Measurements from ENCODE around the gene CHST15. TPM values are rescaled to one million over a fixed set of nuclear protein-coding genes. Genes with fewer than 3 reads are reported as not detected.

Gene CHST15
- total and polyA plus RNA-seq, 3 donors from 2014 or later: 9.3 to 12.8 (median 11.5) TPM

DNA sequence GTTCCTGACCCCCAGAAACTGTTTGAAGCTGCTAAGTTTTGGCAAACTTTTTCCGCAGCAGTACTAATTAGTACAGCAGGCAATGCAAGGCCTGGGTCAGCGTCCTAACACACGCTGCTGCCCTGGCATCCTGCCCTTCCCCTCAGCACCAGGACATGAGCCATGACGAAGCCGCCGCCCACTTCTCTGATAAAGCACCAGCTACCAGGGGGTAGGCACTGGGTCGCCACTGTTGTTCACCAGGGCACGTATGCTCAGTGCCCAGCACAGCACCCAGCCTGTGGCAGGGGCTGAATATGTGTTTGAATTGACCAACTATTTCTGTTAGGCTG is 59.5 kb downstream of the CHST15 start:
- WGBS, 2 donors: 40 to 53% methylated on average over 1 to 8 of the region's 8 CpGs
- no peaks in the 10 kb centered on the region for H3K27me3 ChIP-seq
- TF ChIP-seq, protein P1, sequence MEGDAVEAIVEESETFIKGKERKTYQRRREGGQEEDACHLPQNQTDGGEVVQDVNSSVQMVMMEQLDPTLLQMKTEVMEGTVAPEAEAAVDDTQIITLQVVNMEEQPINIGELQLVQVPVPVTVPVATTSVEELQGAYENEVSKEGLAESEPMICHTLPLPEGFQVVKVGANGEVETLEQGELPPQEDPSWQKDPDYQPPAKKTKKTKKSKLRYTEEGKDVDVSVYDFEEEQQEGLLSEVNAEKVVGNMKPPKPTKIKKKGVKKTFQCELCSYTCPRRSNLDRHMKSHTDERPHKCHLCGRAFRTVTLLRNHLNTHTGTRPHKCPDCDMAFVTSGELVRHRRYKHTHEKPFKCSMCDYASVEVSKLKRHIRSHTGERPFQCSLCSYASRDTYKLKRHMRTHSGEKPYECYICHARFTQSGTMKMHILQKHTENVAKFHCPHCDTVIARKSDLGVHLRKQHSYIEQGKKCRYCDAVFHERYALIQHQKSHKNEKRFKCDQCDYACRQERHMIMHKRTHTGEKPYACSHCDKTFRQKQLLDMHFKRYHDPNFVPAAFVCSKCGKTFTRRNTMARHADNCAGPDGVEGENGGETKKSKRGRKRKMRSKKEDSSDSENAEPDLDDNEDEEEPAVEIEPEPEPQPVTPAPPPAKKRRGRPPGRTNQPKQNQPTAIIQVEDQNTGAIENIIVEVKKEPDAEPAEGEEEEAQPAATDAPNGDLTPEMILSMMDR (IDR thresholded peaks at IDR 0.05): no peak
- no peak for TF ChIP-seq POLR2A (IDR thresholded peaks at IDR 0.05)
- H3K9me3 ChIP-seq: no peaks in the 10 kb centered on the region
- intact Hi-C loops (cut with DNase I; ENCODE audit: low total_unique reads): no loop called here
- peaks cover 15% of the 10 kb centered on the region for H3K4me1 ChIP-seq
- peak; percentile 45 for DNase-seq
- H3K27ac ChIP-seq: no peak overlapping the region
- H3K36me3 ChIP-seq (ENCODE audit: low read depth, missing control alignments): no peaks in the 10 kb centered on the region
- no peak overlapping the region for H3K4me3 ChIP-seq

DNA sequence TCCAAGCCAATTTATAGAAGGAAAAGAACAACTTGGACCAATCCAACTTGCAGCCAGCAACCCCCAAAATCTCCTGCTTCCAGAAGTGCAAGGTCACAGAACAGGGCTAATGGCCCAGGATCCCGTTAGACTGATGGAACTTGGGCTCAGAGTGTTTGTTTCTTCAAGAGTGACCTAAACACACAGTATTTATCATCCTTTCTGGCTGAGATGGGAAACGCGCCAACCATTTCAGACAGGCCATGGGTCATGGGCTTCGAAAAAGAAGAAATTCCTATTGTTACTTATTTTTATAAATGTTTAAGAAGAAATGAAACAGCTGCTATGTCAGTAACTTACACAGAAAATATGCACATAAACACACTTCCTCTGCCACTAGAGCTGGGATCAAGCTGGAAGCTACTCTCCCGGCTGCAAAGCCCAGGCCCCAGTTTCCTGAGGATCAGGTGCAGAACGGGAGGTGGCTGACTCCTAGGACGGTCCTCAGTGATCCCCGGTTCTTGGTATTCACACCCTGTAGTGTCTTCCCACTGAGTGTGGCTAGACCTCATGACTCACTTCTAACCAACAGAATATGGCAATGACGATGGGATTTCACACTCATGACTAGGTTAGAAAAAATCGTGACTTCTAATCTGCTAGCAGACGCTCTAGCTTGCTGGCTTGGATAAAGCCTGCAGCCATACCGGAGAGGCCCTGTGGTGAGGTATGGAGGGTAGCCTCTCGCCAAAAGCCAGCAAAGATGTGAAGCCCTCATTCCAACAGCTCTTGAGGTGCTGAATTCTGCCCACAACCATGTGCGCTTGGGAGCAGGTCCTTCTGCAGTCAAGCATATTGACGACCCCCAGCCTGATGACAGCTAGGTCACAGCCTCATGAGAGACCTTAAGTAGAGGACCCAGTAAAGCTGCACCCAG is 60.2 kb downstream of the CHST15 start:
- Histone ChIP-seq H3K27me3 (no peaks in the 10 kb centered on the region), H3K9me3 (no peaks in the 10 kb centered on the region), H3K27ac (no peak overlapping the region), H3K4me1 (peaks cover 15% of the 10 kb centered on the region), H3K36me3 (ENCODE audit: low read depth, missing control alignments) (no peaks in the 10 kb centered on the region), H3K4me3 (no peak overlapping the region)
- DNase-seq: peak; percentile 56
- intact Hi-C loops (cut with DNase I; ENCODE audit: low total_unique reads): no loop called here
- no peak for TF ChIP-seq POLR2A (IDR thresholded peaks at IDR 0.05)
- TF ChIP-seq, protein P1 (IDR thresholded peaks at IDR 0.05): no peak
- 53 to 54% methylated on average over 10 to 15 of the region's 15 CpGs for WGBS, 2 donors

DNA sequence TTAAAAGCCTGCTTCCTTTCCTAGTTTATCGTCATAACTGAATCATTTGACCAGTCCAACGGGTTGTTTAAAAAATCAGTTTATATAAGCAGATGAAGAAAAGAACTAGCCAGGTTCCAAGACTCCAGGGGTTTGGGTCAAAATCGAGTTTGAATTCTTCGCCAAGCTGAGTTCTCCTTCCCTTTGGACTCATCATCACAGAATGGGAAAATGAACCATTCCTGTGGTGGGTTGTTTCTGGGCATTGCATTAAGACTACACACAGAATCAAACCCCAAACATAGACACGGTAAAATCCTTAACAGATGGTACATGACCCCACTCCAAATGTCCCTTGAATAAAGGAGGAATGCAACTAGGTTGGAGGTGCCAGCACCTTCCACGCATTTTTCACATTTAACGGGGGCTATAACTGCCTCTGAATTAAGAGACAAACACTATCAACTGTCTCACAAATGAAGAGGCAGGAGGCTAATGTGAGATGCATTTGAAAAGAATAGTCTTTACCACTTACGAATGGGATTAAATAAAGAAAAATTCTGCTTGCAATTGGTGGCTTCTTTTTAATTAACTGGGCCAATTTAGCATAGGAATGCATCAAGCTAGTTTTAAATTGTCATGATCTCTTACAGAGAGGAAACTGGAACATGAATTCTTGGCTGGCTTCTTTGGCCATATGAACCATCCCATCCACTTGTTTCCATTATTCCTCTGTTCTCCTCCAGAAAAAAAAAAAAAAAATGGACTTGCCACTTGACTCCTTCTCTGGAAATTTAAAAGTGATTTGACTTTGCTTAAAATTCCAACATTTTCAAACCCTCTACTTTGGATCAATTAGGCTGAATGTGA is 61.1 kb downstream of the CHST15 start:
- WGBS, 2 donors: 68 to 72% methylated on average over 8 of the region's 8 CpGs
- no peak for TF ChIP-seq POLR2A (IDR thresholded peaks at IDR 0.05)
- DNase-seq: no peak
- Histone ChIP-seq H3K4me1 (peaks cover 15% of the 10 kb centered on the region), H3K36me3 (ENCODE audit: low read depth, missing control alignments) (no peaks in the 10 kb centered on the region), H3K27ac (no peak overlapping the region), H3K4me3 (no peak overlapping the region), H3K9me3 (no peaks in the 10 kb centered on the region), H3K27me3 (no peaks in the 10 kb centered on the region)
- intact Hi-C loops (cut with DNase I; ENCODE audit: low total_unique reads): no loop called here

DNA sequence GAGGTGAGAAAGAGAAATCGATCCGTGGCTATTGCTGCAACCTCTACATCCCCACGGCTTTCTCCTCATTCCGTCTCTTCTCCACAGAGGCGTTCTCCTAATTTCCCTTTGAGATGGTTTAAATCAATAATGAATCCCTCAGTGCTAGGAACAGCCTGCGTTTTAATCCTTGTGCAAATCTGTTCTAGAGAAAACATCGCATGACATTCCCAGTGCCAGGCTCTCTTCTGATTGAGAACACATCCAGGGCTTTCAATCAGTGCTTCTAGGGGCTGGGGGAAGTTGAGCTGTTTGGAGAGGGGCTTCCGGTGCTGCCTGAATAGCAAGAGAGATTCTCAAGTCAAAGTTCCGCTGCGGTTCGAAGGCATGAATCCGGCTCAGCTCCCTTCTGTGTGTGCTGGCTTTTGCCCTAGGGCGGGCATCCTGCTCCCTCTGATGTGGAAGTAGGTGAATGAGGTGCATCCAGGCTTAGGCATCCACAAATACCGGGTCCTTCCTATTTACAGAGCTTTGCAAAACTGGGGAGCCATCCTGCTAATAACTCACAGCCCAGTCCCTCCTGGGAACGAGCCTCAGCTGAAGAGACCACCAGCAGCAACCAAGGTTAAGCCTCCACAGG is 62.8 kb downstream of the CHST15 start:
- H3K36me3 ChIP-seq (ENCODE audit: low read depth, missing control alignments): no peaks in the 10 kb centered on the region
- peaks cover 15% of the 10 kb centered on the region for H3K4me1 ChIP-seq
- H3K27ac ChIP-seq: no peak overlapping the region
- no peak for DNase-seq
- intact Hi-C loops (cut with DNase I; ENCODE audit: low total_unique reads): no loop called here
- TF ChIP-seq, protein P1 (IDR thresholded peaks at IDR 0.05): no peak
- TF ChIP-seq POLR2A (IDR thresholded peaks at IDR 0.05): no peak
- no peaks in the 10 kb centered on the region for H3K27me3 ChIP-seq
- H3K9me3 ChIP-seq: no peaks in the 10 kb centered on the region
- no peak overlapping the region for H3K4me3 ChIP-seq
- 87 to 93% methylated on average over 15 of the region's 15 CpGs for WGBS, 2 donors

DNA sequence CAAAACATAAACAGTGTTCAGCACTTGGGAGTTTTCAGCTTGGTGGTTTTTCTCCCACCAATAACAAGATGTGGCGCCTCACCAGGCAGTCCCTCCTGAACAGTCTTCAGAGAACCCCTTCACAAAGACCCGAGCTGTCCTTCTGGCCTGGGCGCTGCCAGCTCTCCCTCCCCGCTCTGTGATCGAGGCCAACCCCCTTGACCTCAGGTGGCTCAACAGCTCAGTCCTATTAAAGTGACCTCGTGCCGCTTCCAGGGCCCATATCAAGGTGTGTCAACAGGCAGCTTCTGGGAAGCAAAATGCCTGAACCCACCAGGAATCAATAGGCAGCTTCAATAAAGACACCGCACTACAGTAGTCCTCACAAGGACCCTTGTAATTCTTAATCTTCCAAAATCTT is 63.3 kb downstream of the CHST15 start:
- Histone ChIP-seq H3K9me3 (no peaks in the 10 kb centered on the region), H3K27ac (no peak overlapping the region), H3K4me3 (no peak overlapping the region), H3K36me3 (ENCODE audit: low read depth, missing control alignments) (no peaks in the 10 kb centered on the region), H3K4me1 (peaks cover 15% of the 10 kb centered on the region), H3K27me3 (no peaks in the 10 kb centered on the region)
- DNase-seq: no peak
- intact Hi-C loops (cut with DNase I; ENCODE audit: low total_unique reads): no loop called here
- TF ChIP-seq, protein P1 (IDR thresholded peaks at IDR 0.05): no peak
- TF ChIP-seq POLR2A (IDR thresholded peaks at IDR 0.05): no peak
- 92 to 98% methylated on average over 8 of the region's 8 CpGs for WGBS, 2 donors
